OCI-LY1 (cell line): ENCODE results near the gene CD247.

Experiments
- EZH2 ChIP-seq: fragments of 200-600 bp; sonication (generic), shearing (Covaris generic); IDR thresholded peaks from 2 replicates; pipeline ENCODE4 v1.8.0; 2017; ENCODE audit warnings: borderline replicate concordance, mixed run types, mild to moderate bottlenecking, antibody characterized with exemption, low read length, moderate library complexity, mixed read lengths
- TF ChIP-seq, protein P1 (sequence below): fragments of 200-600 bp; sonication (generic), shearing (Covaris generic); IDR thresholded peaks from 2 replicates; pipeline ENCODE4 v1.5.1; 2017; ENCODE audit warnings: mild to moderate bottlenecking, antibody characterized with exemption, low read length, moderate library complexity, mixed read lengths

DNA sequence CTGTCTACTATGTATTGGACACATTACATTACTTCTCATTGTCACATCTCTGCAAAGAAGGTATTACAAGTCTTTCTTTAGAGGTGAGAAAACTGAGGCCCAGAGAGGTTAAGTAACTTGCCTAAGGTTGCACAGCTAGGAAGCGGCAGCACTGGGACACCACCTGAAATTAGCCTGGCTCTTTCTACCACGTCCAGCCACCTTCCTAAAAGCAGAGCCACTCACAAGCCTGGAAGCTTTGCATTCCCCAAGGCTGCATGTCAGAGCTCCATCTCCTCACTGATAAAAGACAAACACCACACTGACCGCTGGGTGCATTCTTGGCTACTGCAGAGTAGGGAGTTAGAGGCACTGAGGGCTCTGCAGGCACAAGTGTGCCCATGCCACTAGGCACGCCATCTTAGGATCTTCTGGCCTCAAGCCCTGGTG is 2.4 kb downstream of the CD247 start:
- TF ChIP-seq, protein P1, sequence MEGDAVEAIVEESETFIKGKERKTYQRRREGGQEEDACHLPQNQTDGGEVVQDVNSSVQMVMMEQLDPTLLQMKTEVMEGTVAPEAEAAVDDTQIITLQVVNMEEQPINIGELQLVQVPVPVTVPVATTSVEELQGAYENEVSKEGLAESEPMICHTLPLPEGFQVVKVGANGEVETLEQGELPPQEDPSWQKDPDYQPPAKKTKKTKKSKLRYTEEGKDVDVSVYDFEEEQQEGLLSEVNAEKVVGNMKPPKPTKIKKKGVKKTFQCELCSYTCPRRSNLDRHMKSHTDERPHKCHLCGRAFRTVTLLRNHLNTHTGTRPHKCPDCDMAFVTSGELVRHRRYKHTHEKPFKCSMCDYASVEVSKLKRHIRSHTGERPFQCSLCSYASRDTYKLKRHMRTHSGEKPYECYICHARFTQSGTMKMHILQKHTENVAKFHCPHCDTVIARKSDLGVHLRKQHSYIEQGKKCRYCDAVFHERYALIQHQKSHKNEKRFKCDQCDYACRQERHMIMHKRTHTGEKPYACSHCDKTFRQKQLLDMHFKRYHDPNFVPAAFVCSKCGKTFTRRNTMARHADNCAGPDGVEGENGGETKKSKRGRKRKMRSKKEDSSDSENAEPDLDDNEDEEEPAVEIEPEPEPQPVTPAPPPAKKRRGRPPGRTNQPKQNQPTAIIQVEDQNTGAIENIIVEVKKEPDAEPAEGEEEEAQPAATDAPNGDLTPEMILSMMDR = no peak
- TF ChIP-seq EZH2 = no peak
